OCI-LY7 (cell line): ENCODE measurements around the gene SERPING1. TPM values are rescaled to one million over a fixed set of nuclear protein-coding genes. Genes with fewer than 3 reads are reported as not detected.

ENCODE experiments used
- BruUV-seq: library from RNA; stranded (reverse); fragments of 400-500 nt; replicated peaks from 2 replicates; lab custom pipeline; 2021; lab: Mats Ljungman, UMichigan
- CTCF ChIA-PET: fragments of 300-600 bp; sonication (Branson Sonifier 250); formaldehyde crosslinking; loops from one replicate; lab custom pipeline; 2022; ENCODE audit warnings: antibody characterized with exemption; ENCODE audit not compliant: unreplicated experiment; lab: Charles Lee
- POLR2A ChIA-PET: fragments of 300-600 bp; sonication (Branson Sonifier 250); formaldehyde crosslinking; loops from one replicate; lab custom pipeline; 2022; ENCODE audit warnings: antibody characterized with exemption; lab: Charles Lee
- DNase-seq: peaks from one replicate; pipeline ENCODE4 v3.0.0-alpha.2; 2015; ENCODE audit warnings: low spot score
- H2AFZ ChIP-seq: fragments of 200-600 bp; sonication (generic), shearing (Covaris generic); 2 replicates; pipeline ENCODE4 v1.6.1; 2014; ENCODE audit warnings: mild to moderate bottlenecking, antibody characterized with exemption, low read length, moderate library complexity
- H3K27ac ChIP-seq: fragments of 200-600 bp; sonication (generic); 2 replicates; pipeline ENCODE4 v1.5.1; 2014; ENCODE audit warnings: mixed run types, low read depth, mild to moderate bottlenecking, moderate library complexity, low read length, inconsistent platforms; ENCODE audit not compliant: poor library complexity, severe bottlenecking
- H3K36me3 ChIP-seq: fragments of 200-600 bp; sonication (generic); 2 replicates; pipeline ENCODE4 v1.6.1; 2014; ENCODE audit warnings: mild to moderate bottlenecking, antibody characterized with exemption, low read length, moderate library complexity, mixed read lengths; ENCODE audit not compliant: insufficient read depth
- H3K4me1 ChIP-seq: fragments of 200-600 bp; sonication (generic); 2 replicates; pipeline ENCODE4 v1.5.1; 2014; ENCODE audit warnings: mild to moderate bottlenecking, low read length; ENCODE audit not compliant: insufficient read depth, poor library complexity, severe bottlenecking
- H3K4me2 ChIP-seq: fragments of 200-600 bp; sonication (generic); 2 replicates; pipeline ENCODE4 v1.6.1; 2014; ENCODE audit warnings: mild to moderate bottlenecking, low read length
- H3K4me3 ChIP-seq: fragments of 200-600 bp; sonication (generic); 2 replicates; pipeline ENCODE4 v1.5.1; 2014; ENCODE audit warnings: mild to moderate bottlenecking, low read depth, low read length; ENCODE audit not compliant: poor library complexity, severe bottlenecking
- H3K79me2 ChIP-seq: fragments of 200-600 bp; sonication (generic); 2 replicates; pipeline ENCODE4 v1.6.1; 2016; ENCODE audit warnings: low read depth, mild to moderate bottlenecking, low read length, moderate library complexity, mixed read lengths; ENCODE audit not compliant: insufficient read depth
- H3K9me2 ChIP-seq: fragments of 200-600 bp; sonication (generic); 2 replicates; pipeline ENCODE4 v1.6.1; 2016; ENCODE audit warnings: mild to moderate bottlenecking, low read length, mixed read lengths; ENCODE audit not compliant: insufficient read depth
- H3K9me3 ChIP-seq: fragments of 200-600 bp; sonication (generic); 2 replicates; pipeline ENCODE4 v1.6.1; 2014; ENCODE audit warnings: mild to moderate bottlenecking, mixed run types, low read length, mixed read lengths
- H4K20me1 ChIP-seq: fragments of 200-600 bp; sonication (generic); 2 replicates; pipeline ENCODE4 v1.6.1; 2014; ENCODE audit warnings: mild to moderate bottlenecking, antibody characterized with exemption, low read length, moderate library complexity, mixed read lengths; ENCODE audit not compliant: insufficient read depth
- EZH2phosphoT487 ChIP-seq: fragments of 200-600 bp; sonication (generic); IDR thresholded peaks from 2 replicates; pipeline ENCODE4 v1.6.1; 2018; ENCODE audit warnings: low read depth, borderline replicate concordance, mild to moderate bottlenecking, mixed run types, antibody characterized with exemption, low read length, moderate library complexity, mixed read lengths
- intact Hi-C: fragments of 100-400 bp; cut with micrococcal nuclease; formaldehyde crosslinking; loops from one replicate; pipeline ENCODE4 v1.10.0; 2022; ENCODE audit not compliant: unreplicated experiment
- total RNA-seq, 2 experiments: library from RNA; depleted of rRNA in 1 of 2; stranded (reverse); fragments of >200 nt in 1 of 2; shearing (Covaris generic) in 1 of 2; gene quantifications; 2 replicates each; pipeline ENCODE4 v1.2.3, GENCODE V29; 2014 to 2022
- TF ChIP-seq, protein P1 (sequence below): fragments of 200-600 bp; sonication (generic); conservative IDR thresholded peaks from 2 replicates; pipeline ENCODE4 v1.5.1; 2014; ENCODE audit warnings: mild to moderate bottlenecking, antibody characterized with exemption, low read length, moderate library complexity, mixed read lengths

Gene SERPING1
- total RNA-seq, 2 experiments from 2014 or later: not detected

DNA sequence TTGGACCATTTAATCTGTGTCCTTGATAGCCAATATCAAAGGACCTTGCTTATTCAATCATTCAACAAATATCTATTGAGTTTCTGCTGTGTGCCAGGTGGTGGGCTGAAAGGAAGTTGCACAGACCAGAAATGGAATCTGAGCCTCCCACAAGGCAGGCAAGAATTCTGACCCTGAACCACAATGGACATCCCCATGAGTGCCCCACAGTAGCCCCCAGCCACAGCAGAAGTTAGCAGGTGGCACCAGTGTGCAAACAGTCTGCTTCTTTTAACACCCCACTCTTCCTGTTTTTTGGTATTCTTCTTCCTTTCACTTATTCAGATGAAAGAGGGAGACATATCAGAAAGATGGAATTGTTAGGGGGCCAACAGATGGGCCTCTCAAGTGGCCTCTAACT, 12.2 kb upstream of the SERPING1 start:
- ChIA-PET CTCF (no interaction called here), POLR2A (no interaction called here)
- no peak overlapping the region for H3K4me2 ChIP-seq
- DNase-seq: no peak
- no TSS peak for BruUV-seq
- H3K9me2 ChIP-seq: no peaks in the 10 kb centered on the region
- intact Hi-C loops: loop anchor here (5.0 kb wide), 1 partner anchor 42 kb away; no protein-coding TSS in a partner anchor
- TF ChIP-seq, protein P1, sequence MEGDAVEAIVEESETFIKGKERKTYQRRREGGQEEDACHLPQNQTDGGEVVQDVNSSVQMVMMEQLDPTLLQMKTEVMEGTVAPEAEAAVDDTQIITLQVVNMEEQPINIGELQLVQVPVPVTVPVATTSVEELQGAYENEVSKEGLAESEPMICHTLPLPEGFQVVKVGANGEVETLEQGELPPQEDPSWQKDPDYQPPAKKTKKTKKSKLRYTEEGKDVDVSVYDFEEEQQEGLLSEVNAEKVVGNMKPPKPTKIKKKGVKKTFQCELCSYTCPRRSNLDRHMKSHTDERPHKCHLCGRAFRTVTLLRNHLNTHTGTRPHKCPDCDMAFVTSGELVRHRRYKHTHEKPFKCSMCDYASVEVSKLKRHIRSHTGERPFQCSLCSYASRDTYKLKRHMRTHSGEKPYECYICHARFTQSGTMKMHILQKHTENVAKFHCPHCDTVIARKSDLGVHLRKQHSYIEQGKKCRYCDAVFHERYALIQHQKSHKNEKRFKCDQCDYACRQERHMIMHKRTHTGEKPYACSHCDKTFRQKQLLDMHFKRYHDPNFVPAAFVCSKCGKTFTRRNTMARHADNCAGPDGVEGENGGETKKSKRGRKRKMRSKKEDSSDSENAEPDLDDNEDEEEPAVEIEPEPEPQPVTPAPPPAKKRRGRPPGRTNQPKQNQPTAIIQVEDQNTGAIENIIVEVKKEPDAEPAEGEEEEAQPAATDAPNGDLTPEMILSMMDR: no peak
- TF ChIP-seq EZH2phosphoT487: no peak
- peaks cover 5% of the 10 kb centered on the region; the same call in 1 of the 2 replicates for H3K9me3 ChIP-seq
- H3K4me1 ChIP-seq: peaks cover 7% of the 10 kb centered on the region
- H3K36me3 ChIP-seq: no peaks in the 10 kb centered on the region
- H3K27ac ChIP-seq: no peak overlapping the region
- no peak overlapping the region for H3K4me3 ChIP-seq
- H2AFZ ChIP-seq: 0 out of 2 replicates have a peak overlapping the region, but pooled peaks have one; percentile 48
- H4K20me1 ChIP-seq: no peaks in the 10 kb centered on the region
- no peaks in the 10 kb centered on the region for H3K79me2 ChIP-seq

DNA sequence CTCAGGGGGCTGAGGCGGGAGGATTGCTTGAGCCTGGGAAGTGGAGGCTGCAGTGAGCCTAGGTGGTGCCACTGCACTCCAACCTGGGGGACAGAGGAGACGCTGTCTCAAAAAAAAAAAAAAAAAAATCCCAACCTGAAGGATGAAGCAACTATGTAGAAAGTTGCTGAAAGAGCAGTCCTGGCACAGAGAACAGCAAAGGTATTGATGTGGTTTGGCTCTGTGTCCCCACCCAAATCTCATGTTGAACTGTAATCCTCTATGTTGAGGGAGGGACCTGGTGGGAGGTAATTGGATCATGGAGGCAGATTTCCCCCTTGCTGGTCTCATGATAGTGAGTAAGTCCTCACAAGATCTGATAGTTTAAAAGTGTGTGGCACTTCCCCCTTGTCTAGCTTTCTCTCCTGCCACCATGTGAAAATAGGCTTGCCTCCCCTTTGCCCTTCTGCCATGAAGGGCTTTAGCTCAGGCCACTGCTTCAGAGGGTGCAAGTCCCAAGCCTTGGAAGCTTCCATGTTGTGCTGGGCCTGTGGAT, 10.7 kb upstream of the SERPING1 start:
- Histone ChIP-seq H3K79me2 (no peaks in the 10 kb centered on the region), H3K4me3 (no peak overlapping the region), H3K9me2 (no peaks in the 10 kb centered on the region), H3K9me3 (peaks cover 5% of the 10 kb centered on the region; the same call in 1 of the 2 replicates), H4K20me1 (no peaks in the 10 kb centered on the region), H3K36me3 (no peaks in the 10 kb centered on the region), H3K27ac (no peak overlapping the region), H3K4me2 (no peak overlapping the region), H3K4me1 (peaks cover 7% of the 10 kb centered on the region), H2AFZ (no peak overlapping the region)
- no TSS peak for BruUV-seq
- no peak for DNase-seq
- ChIA-PET CTCF (no interaction called here), POLR2A (no interaction called here)
- intact Hi-C loops: loop anchor here (5.0 kb wide), 1 partner anchor 41 kb away; no protein-coding TSS in a partner anchor
- TF ChIP-seq EZH2phosphoT487: no peak
- TF ChIP-seq, protein P1: no peak

DNA sequence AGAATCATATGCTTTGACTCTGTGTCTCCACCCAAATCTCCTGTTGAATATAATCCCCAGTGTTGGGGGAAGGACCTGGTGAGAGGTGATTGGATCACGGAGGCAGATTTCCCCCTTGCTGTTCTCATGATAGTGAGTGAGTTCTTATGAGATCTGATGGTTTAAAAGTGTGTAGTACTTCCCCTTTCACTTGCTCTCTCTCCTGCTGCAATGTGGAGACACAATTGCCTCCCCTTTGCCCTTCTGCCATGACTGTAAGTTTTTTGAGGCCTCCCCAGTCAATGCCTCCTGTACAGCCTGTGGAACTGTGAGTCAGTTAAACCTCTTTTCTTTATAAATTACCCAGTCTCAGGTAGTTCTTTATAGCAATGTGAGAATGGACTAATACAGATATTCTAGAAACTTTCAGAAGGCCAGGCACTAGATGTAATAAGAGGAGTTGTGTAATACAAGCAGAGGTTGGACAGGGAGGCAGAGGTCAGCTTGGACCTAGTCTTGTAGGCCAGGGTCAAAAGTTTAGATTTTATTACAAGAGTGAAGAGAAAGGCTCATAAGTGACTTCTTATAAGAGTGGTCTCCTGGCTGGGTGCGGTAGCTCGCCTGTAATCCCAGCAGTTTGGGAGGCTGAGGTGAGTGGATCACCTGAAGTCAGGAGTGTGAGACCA, 9.3 kb upstream of the SERPING1 start:
- CTCF ChIA-PET: no interaction called here

More for the DNA sequence above, 9.3 kb upstream of the SERPING1 start:
- BruUV-seq: no TSS peak
- no peak overlapping the region for H3K27ac ChIP-seq
- intact Hi-C loops: loop anchor here (5.0 kb wide), 1 partner anchor 39 kb away; no protein-coding TSS in a partner anchor
- H3K9me3 ChIP-seq: peaks cover 5% of the 10 kb centered on the region; the same call in 1 of the 2 replicates
- H3K4me2 ChIP-seq: no peak overlapping the region
- DNase-seq: no peak
- peaks cover 7% of the 10 kb centered on the region for H3K4me1 ChIP-seq
- no peak overlapping the region for H3K4me3 ChIP-seq
- POLR2A ChIA-PET: no interaction called here
- H2AFZ ChIP-seq: no peak overlapping the region
- H3K9me2 ChIP-seq: no peaks in the 10 kb centered on the region
- H4K20me1 ChIP-seq: no peaks in the 10 kb centered on the region
- no peaks in the 10 kb centered on the region for H3K79me2 ChIP-seq
- no peaks in the 10 kb centered on the region for H3K36me3 ChIP-seq
- TF ChIP-seq, protein P1: no peak
- TF ChIP-seq EZH2phosphoT487: no peak
